IMR-90 (cell line): ENCODE results near the gene LHPP. TPM values are rescaled to one million over a fixed set of nuclear protein-coding genes. Genes with fewer than 3 reads are reported as not detected.

Source experiments
- ATAC-seq: fragments of 200-7000 bp; cut with Tn5 transposase; 2 replicates; pipeline ENCODE4 v1.9.1; 2020; ENCODE audit warnings: low read depth, mild to moderate bottlenecking, moderate library complexity
- BruUV-seq: library from RNA; stranded (reverse); fragments of 400-500 nt; replicated peaks from 2 replicates; lab custom pipeline; 2021; lab: Mats Ljungman, UMichigan
- CTCF ChIA-PET: fragments of 300-600 bp; formaldehyde crosslinking; extraction: SDS; loops from one replicate; lab custom pipeline; 2021; ENCODE audit warnings: antibody characterized with exemption; lab: Yijun Ruan, JAX
- POLR2A ChIA-PET: fragments of 300-600 bp; sonication (Branson Sonifier 250); formaldehyde crosslinking; loops from one replicate; lab custom pipeline; 2022; ENCODE audit warnings: antibody characterized with exemption; ENCODE audit not compliant: unreplicated experiment; lab: Charles Lee
- DNase-seq: peaks from one replicate; pipeline ENCODE4 v3.0.0; 2013
- H2AFZ ChIP-seq: replicated peaks from 2 replicates; pipeline ENCODE3; 2013; ENCODE audit warnings: low read length, mild to moderate bottlenecking; ENCODE audit not compliant: poor library complexity
- H2AK5ac ChIP-seq: 2 replicates; pipeline ENCODE4 v1.6.1; 2013; ENCODE audit warnings: low read depth, low read length, inconsistent platforms
- H2AK9ac ChIP-seq: replicated peaks from 2 replicates; pipeline ENCODE3; 2013; ENCODE audit warnings: mild to moderate bottlenecking, low read depth, low read length, moderate library complexity; ENCODE audit not compliant: poor library complexity
- H2BK120ac ChIP-seq: 2 replicates; pipeline ENCODE4 v1.6.1; 2013; ENCODE audit warnings: low read depth, low read length, inconsistent platforms
- H2BK15ac ChIP-seq: 3 replicates; pipeline ENCODE4 v1.6.1; 2013; ENCODE audit warnings: low read depth, low read length, inconsistent platforms
- H2BK20ac ChIP-seq: 2 replicates; pipeline ENCODE4 v1.6.1; 2013; ENCODE audit warnings: low read depth, mild to moderate bottlenecking, inconsistent platforms, low read length, moderate library complexity
- H2BK5ac ChIP-seq: 2 replicates; pipeline ENCODE4 v1.6.1; 2013; ENCODE audit warnings: mild to moderate bottlenecking, low read depth, low read length, inconsistent platforms; ENCODE audit not compliant: poor library complexity, severe bottlenecking
- H3K14ac ChIP-seq: replicated peaks from 2 replicates; pipeline ENCODE4 v1.6.1; 2013; ENCODE audit warnings: low read depth, low read length, inconsistent platforms
- H3K18ac ChIP-seq: 2 replicates; pipeline ENCODE4 v1.6.1; 2013; ENCODE audit warnings: low read depth, low read length, control low read depth
- H3K23ac ChIP-seq: 2 replicates; pipeline ENCODE4 v1.6.1; 2013; ENCODE audit warnings: low read depth, low read length, inconsistent platforms
- H3K27ac ChIP-seq: 2 replicates; pipeline ENCODE4 v1.5.1; 2013; ENCODE audit warnings: mild to moderate bottlenecking, control low read depth, low read length; ENCODE audit not compliant: insufficient read depth
- H3K27me3 ChIP-seq: 2 replicates; pipeline ENCODE4 v1.6.1; 2013; ENCODE audit warnings: low read length; ENCODE audit not compliant: control insufficient read depth, insufficient read depth
- H3K36me3 ChIP-seq: 2 replicates; pipeline ENCODE4 v1.6.1; 2013; ENCODE audit warnings: low read length, mixed read lengths; ENCODE audit not compliant: control insufficient read depth, insufficient read depth
- H3K4ac ChIP-seq: 2 replicates; pipeline ENCODE4 v1.6.1; 2013; ENCODE audit warnings: low read depth, low read length, inconsistent platforms
- H3K4me1 ChIP-seq: 2 replicates; pipeline ENCODE4 v1.6.1; 2013; ENCODE audit warnings: low read length, mixed read lengths; ENCODE audit not compliant: control insufficient read depth, insufficient read depth
- H3K4me2 ChIP-seq: 2 replicates; pipeline ENCODE4 v1.6.1; 2013; ENCODE audit warnings: low read depth, mild to moderate bottlenecking, control low read depth, low read length, moderate library complexity
- H3K4me3 ChIP-seq: 2 replicates; pipeline ENCODE4 v1.5.1; 2013; ENCODE audit warnings: low read depth, mild to moderate bottlenecking, control low read depth, low read length, moderate library complexity; ENCODE audit not compliant: insufficient read depth
- H3K56ac ChIP-seq: 2 replicates; pipeline ENCODE4 v1.6.1; 2013; ENCODE audit warnings: low read length, inconsistent platforms; ENCODE audit not compliant: insufficient read depth; ENCODE audit errors: extremely low read depth
- H3K79me1 ChIP-seq, 2 experiments: 2 replicates each; pipeline ENCODE4 v1.6.1; 2013; ENCODE audit warnings: low read length in 2 of 2, inconsistent platforms in 1 of 2, low read depth in 1 of 2
- H3K9ac ChIP-seq: 2 replicates; pipeline ENCODE4 v1.6.1; 2013; ENCODE audit warnings: low read depth, low read length, control low read depth
- H3K9me1 ChIP-seq: 2 replicates; pipeline ENCODE4 v1.6.1; 2013; ENCODE audit warnings: low read length, inconsistent platforms; ENCODE audit not compliant: insufficient read depth
- H3K9me3 ChIP-seq: 2 replicates; pipeline ENCODE4 v1.6.1; 2013; ENCODE audit warnings: low read length; ENCODE audit not compliant: control insufficient read depth, insufficient read depth
- H4K20me1 ChIP-seq: 2 replicates; pipeline ENCODE4 v1.6.1; 2013; ENCODE audit warnings: low read length, inconsistent platforms; ENCODE audit not compliant: insufficient read depth
- H4K5ac ChIP-seq: 2 replicates; pipeline ENCODE4 v1.6.1; 2013; ENCODE audit warnings: mild to moderate bottlenecking, low read depth, low read length, control low read depth
- H4K8ac ChIP-seq, 2 experiments: 2 replicates each; pipeline ENCODE4 v1.6.1; 2013; ENCODE audit warnings: low read depth in 2 of 2, low read length in 2 of 2, control low read depth in 1 of 2, inconsistent platforms in 1 of 2
- H4K91ac ChIP-seq: 2 replicates; pipeline ENCODE4 v1.6.1; 2013; ENCODE audit warnings: low read depth, low read length, inconsistent platforms; ENCODE audit not compliant: insufficient read depth
- BHLHE40 ChIP-seq: fragments of 150-350 bp; IDR thresholded peaks from 2 replicates; pipeline ENCODE4 v1.6.1; 2016; ENCODE audit warnings: mild to moderate bottlenecking, low read depth, low read length
- CEBPB ChIP-seq: IDR thresholded peaks from 2 replicates; pipeline ENCODE4 v1.6.1; 2012; ENCODE audit warnings: low read depth, low read length, improper control_type of control experiment
- FOS ChIP-seq: fragments of 150-350 bp; IDR thresholded peaks from 2 replicates; pipeline ENCODE4 v1.6.1; 2016; ENCODE audit warnings: low read depth, low read length
- MAFK ChIP-seq: IDR thresholded peaks from 2 replicates; pipeline ENCODE4 v1.6.1; 2012; ENCODE audit warnings: low read depth, low read length, improper control_type of control experiment
- MXI1 ChIP-seq: IDR thresholded peaks from 2 replicates; pipeline ENCODE4 v1.6.1; 2012; ENCODE audit warnings: low read depth, mild to moderate bottlenecking, low read length, moderate library complexity, borderline replicate concordance
- NFE2L2 ChIP-seq: fragments of 150-350 bp; IDR thresholded peaks from 2 replicates; pipeline ENCODE4 v1.6.1; 2016; ENCODE audit warnings: low read depth, mild to moderate bottlenecking, low read length
- POLR2A ChIP-seq: IDR thresholded peaks from 2 replicates; pipeline ENCODE4 v1.6.1; 2012; ENCODE audit warnings: mild to moderate bottlenecking, low read depth, low read length
- RAD21 ChIP-seq: IDR thresholded peaks from 2 replicates; pipeline ENCODE4 v1.6.1; 2012; ENCODE audit warnings: low read length, improper control_type of control experiment
- RCOR1 ChIP-seq: IDR thresholded peaks from 2 replicates; pipeline ENCODE4 v1.6.1; 2012; ENCODE audit warnings: mild to moderate bottlenecking, low read length, improper control_type of control experiment; ENCODE audit not compliant: insufficient replicate concordance
- SMC3 ChIP-seq: fragments of 150-350 bp; IDR thresholded peaks from 2 replicates; pipeline ENCODE4 v1.6.1; 2016; ENCODE audit warnings: low read depth, mild to moderate bottlenecking, antibody characterized with exemption, low read length, moderate library complexity
- USF2 ChIP-seq: fragments of 150-350 bp; IDR thresholded peaks from 2 replicates; pipeline ENCODE4 v1.6.1; 2017; ENCODE audit warnings: mild to moderate bottlenecking, antibody characterized with exemption, low read length, low read depth
- WGBS, 2 experiments: methylation state at CpG; one replicate each; pipeline versions ENCODE4 v1.1.5 to v1.1.7; 2013; ENCODE audit warnings: missing lambda C conversion rate in 2 of 2; ENCODE audit not compliant: insufficient read length in 1 of 2; ENCODE audit errors: extremely low coverage in 2 of 2; 5-methylcytosine and 5-hydroxymethylcytosine counted together
- dilution Hi-C: fragments of 300-500 bp; cut with HindIII; formaldehyde crosslinking; loops from one replicate; pipeline ENCODE4 v1.14.3; 2018; ENCODE audit warnings: low sequenced_read_pairs; ENCODE audit not compliant: unreplicated experiment
- in situ Hi-C: fragments of 300-500 bp; cut with MboI; formaldehyde crosslinking; loops from 3 replicates; pipeline ENCODE4 v1.14.3; 2019; ENCODE audit warnings: low sequenced_read_pairs, inconsistent platforms, mixed read lengths
- intact Hi-C: fragments of 100-400 bp; cut with micrococcal nuclease; formaldehyde crosslinking; loops from 2 replicates; pipeline ENCODE4 v1.10.0; 2022
- polyA plus RNA-seq, 3 experiments: library from polyadenylated mRNA; depleted of rRNA; stranded (reverse); fragments of >200 nt; gene quantifications; 2 replicates each; pipeline ENCODE4 v1.2.3, GENCODE V29; 2012; ENCODE audit warnings: low replicate concordance in 1 of 3
- total RNA-seq: library from RNA; depleted of rRNA; stranded (reverse); fragments of >200 nt; gene quantifications from 2 replicates; pipeline ENCODE4 v1.2.3, GENCODE V29; 2012
- TF ChIP-seq, protein P1 (sequence below): fragments of 150-350 bp; IDR thresholded peaks from 2 replicates; pipeline ENCODE4 v1.6.1; 2016; ENCODE audit warnings: low read depth, mild to moderate bottlenecking, low read length, moderate library complexity, borderline replicate concordance

Gene LHPP
- total and polyA plus RNA-seq, 2 of the 4 experiments (the other 2 are of a cell fraction): 2.7 to 8.3 TPM

DNA sequence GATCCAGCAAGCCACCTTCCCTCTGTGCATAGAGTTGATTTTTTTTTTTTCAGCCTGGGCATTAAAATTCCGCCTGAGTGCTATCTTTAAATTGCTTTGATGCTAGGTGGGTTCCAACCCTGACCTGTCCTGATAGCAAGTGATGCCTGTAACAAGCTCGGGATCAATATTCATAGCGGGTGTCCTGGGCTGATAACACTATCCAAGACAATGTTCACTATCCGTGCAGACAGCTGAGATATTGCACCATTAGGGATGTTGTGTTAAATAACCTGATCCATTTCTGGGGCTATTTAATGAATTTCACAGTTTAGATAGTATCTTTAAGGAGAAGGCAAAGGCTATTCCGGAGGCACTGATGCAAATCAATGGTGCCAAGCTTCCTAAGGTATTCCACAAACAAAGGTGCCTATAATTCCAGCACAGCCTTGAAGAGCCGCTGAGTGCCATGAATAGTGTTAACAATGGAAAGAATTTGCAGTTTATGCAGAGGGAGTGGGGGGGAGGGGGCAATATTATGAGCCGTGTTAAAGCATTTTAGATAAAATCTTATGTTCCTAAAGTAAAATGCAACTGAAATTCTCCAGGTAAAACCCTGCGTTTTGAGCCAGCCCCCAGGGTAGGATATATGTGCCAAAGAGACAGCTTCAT, 7.5 kb upstream of the LHPP start:
- DNase-seq (no peak), ATAC-seq (no peak)
- WGBS, 2 experiments: no CpG with 5 or more reads among the region's 8 CpGs
- H3K36me3 ChIP-seq: no peaks in the 10 kb centered on the region
- H3K23ac ChIP-seq: no peak overlapping the region
- H4K5ac ChIP-seq: no peak overlapping the region
- no peak overlapping the region for H2BK5ac ChIP-seq
- no peak overlapping the region for H3K18ac ChIP-seq
- H3K4ac ChIP-seq: no peak overlapping the region
- no peak overlapping the region for H2AK5ac ChIP-seq
- no peak overlapping the region for H4K91ac ChIP-seq
- H3K79me1 ChIP-seq: no peaks in the 10 kb centered on the region
- intact Hi-C loops (no loop called here), in situ Hi-C loops (no loop called here), dilution Hi-C loops (no loop called here)
- H3K4me2 ChIP-seq: no peak overlapping the region
- BruUV-seq: no TSS peak
- H3K9ac ChIP-seq: no peak overlapping the region
- H2BK15ac ChIP-seq: no peak overlapping the region
- H3K56ac ChIP-seq: no peak overlapping the region
- no peak overlapping the region for H2AFZ ChIP-seq
- H3K4me3 ChIP-seq: no peak overlapping the region
- no peak overlapping the region for H3K14ac ChIP-seq
- no peak overlapping the region for H4K8ac ChIP-seq
- H2AK9ac ChIP-seq: no peak overlapping the region
- ChIA-PET POLR2A (no interaction called here), CTCF (no interaction called here)
- H3K4me1 ChIP-seq: no peaks in the 10 kb centered on the region; the same call in 1 of the 2 replicates
- no peaks in the 10 kb centered on the region for H4K20me1 ChIP-seq
- no peak overlapping the region for H2BK20ac ChIP-seq
- H3K9me1 ChIP-seq: no peaks in the 10 kb centered on the region
- H3K9me3 ChIP-seq: no peaks in the 10 kb centered on the region
- no peak overlapping the region for H2BK120ac ChIP-seq
- peaks cover 69% of the 10 kb centered on the region for H3K27me3 ChIP-seq
- H3K27ac ChIP-seq: no peak overlapping the region
- no peak for TF ChIP-seq SMC3
- no peak for TF ChIP-seq MXI1
- TF ChIP-seq NFE2L2: no peak
- TF ChIP-seq BHLHE40: no peak
- no peak for TF ChIP-seq FOS
- no peak for TF ChIP-seq MAFK
- no peak for TF ChIP-seq POLR2A
- TF ChIP-seq RAD21: no peak
- no peak for TF ChIP-seq USF2
- TF ChIP-seq, protein P1, sequence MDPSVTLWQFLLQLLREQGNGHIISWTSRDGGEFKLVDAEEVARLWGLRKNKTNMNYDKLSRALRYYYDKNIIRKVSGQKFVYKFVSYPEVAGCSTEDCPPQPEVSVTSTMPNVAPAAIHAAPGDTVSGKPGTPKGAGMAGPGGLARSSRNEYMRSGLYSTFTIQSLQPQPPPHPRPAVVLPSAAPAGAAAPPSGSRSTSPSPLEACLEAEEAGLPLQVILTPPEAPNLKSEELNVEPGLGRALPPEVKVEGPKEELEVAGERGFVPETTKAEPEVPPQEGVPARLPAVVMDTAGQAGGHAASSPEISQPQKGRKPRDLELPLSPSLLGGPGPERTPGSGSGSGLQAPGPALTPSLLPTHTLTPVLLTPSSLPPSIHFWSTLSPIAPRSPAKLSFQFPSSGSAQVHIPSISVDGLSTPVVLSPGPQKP: no peak
- no peak for TF ChIP-seq CEBPB
- TF ChIP-seq RCOR1: no peak
